HFF-Myc (cell line): ENCODE results near the gene GPX5.

Experiments used
- DNase-seq: peaks from one replicate; pipeline ENCODE4 v3.0.0-alpha.2; 2011; ENCODE audit warnings: low read depth; ENCODE audit errors: extremely low read depth
- H3K4me3 ChIP-seq: replicated peaks from 2 replicates; pipeline ENCODE4 v1.5.1; 2011; ENCODE audit warnings: low read depth, mild to moderate bottlenecking, control low read depth, low read length
- CTCF ChIP-seq: IDR thresholded peaks from 2 replicates; pipeline ENCODE4 v1.5.1; 2012; ENCODE audit warnings: mild to moderate bottlenecking, low read depth, low read length, control low read depth; ENCODE audit errors: missing control alignments

Gene GPX5

GRCh38 chr6:28488916-28489365, 36.7 kb upstream of the GPX5 start:
- peak overlapping the region; percentile 57 for H3K4me3 ChIP-seq
- DNase-seq = peak; percentile 69

GRCh38 chr6:28489366-28490204, 36.1 kb upstream of the GPX5 start:
- TF ChIP-seq CTCF = no peak
- peak; percentile 64 for DNase-seq
- H3K4me3 ChIP-seq = peak overlapping the region; percentile 57

More at GRCh38 chr6:28488916-28489365, 36.7 kb upstream of the GPX5 start:
- no peak for TF ChIP-seq CTCF

- H3K4me3 ChIP-seq = peak overlapping the region; percentile 57
- no peak for TF ChIP-seq CTCF
- DNase-seq = no peak
Measured at GRCh38 chr6:28490205-28490890, 35.3 kb upstream of the GPX5 start.

GRCh38 chr6:28491984-28492317, 33.7 kb upstream of the GPX5 start:
- H3K4me3 ChIP-seq = no peak overlapping the region
- no peak for TF ChIP-seq CTCF
- DNase-seq = no peak

- no peak for DNase-seq
- no peak for TF ChIP-seq CTCF
- H3K4me3 ChIP-seq = no peak overlapping the region
Measured at GRCh38 chr6:28496099-28496779, 29.4 kb upstream of the GPX5 start.

- H3K4me3 ChIP-seq = no peak overlapping the region
- no peak for DNase-seq
- no peak for TF ChIP-seq CTCF
Measured at GRCh38 chr6:28497306-28497705, 28.4 kb upstream of the GPX5 start.
